B cell (primary cell): ENCODE data around the gene HERC4.

Experiments used
- EZH2 ChIP-seq: IDR thresholded peaks from 2 replicates; pipeline ENCODE4 v1.6.1; 2012; ENCODE audit warnings: borderline replicate concordance, low read depth, mild to moderate bottlenecking, moderate library complexity, low read length; ENCODE audit not compliant: insufficient read depth, poor library complexity, severe bottlenecking
- TF ChIP-seq, protein P1 (sequence below): fragments of 200-600 bp; IDR thresholded peaks from one replicate; pipeline ENCODE4 v1.8.0; 2022; ENCODE audit warnings: antibody characterized with exemption, mild to moderate bottlenecking

DNA sequence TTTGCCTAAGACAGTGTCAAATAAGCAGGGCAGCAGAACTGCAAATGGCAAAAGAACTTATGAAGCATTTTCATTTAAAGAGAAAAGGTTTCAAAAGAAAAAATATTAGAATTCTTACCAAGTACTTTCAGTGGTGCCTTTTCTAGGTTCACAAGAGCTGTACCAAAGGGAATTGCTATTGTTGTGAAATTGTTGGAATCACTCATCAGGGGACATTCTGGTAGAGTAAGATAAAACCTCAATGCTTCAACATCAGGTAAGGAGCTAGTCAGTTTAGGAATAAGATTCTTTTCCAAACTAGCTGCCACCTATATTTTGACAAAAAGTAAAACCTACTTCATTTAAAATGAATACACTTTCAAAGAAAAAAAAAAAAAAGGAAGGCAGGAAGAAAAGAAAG, 85.0 kb downstream of the HERC4 start:
- no peak for TF ChIP-seq EZH2
- TF ChIP-seq, protein P1, sequence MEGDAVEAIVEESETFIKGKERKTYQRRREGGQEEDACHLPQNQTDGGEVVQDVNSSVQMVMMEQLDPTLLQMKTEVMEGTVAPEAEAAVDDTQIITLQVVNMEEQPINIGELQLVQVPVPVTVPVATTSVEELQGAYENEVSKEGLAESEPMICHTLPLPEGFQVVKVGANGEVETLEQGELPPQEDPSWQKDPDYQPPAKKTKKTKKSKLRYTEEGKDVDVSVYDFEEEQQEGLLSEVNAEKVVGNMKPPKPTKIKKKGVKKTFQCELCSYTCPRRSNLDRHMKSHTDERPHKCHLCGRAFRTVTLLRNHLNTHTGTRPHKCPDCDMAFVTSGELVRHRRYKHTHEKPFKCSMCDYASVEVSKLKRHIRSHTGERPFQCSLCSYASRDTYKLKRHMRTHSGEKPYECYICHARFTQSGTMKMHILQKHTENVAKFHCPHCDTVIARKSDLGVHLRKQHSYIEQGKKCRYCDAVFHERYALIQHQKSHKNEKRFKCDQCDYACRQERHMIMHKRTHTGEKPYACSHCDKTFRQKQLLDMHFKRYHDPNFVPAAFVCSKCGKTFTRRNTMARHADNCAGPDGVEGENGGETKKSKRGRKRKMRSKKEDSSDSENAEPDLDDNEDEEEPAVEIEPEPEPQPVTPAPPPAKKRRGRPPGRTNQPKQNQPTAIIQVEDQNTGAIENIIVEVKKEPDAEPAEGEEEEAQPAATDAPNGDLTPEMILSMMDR: no peak
